ENCODE measurements around the gene PAQR6.

GRCh38 chr1:156193488-156194299 is 54.2 kb downstream of the PAQR6 start, which contains the start of gene SLC25A44:
- TF ChIP-seq EZH2 (optimal IDR thresholded peaks at IDR 0.05; ENCODE audit: low read depth, low read length) (no peak), CTCF (IDR thresholded peaks at IDR 0.05; ENCODE audit: low read length) (peak; percentile 46)
